ENCODE results near the gene GIMAP7.

GIMAP7 gene

GRCh38 chr7:150538259-150538658, 23.6 kb downstream of the GIMAP7 start:
- H3K9me3 Mint-ChIP-seq, result peaks cover 52% of the 10 kb centered on the region
- no peaks in the 10 kb centered on the region for H3K4me1 Mint-ChIP-seq
- H3K36me3 Mint-ChIP-seq (ENCODE audit: low read depth), result no peaks in the 10 kb centered on the region
- H3K27ac Mint-ChIP-seq, result no peak overlapping the region
- TF ChIP-seq CTCF (IDR thresholded peaks at IDR 0.05; ENCODE audit: unreplicated experiment in 3 of 3), result no peak
- H3K4me3 Mint-ChIP-seq, result no peak overlapping the region
- no peaks in the 10 kb centered on the region for H3K27me3 Mint-ChIP-seq (ENCODE audit: low read depth)

GRCh38 chr7:150553163-150553562, 38.5 kb downstream of the GIMAP7 start:
- Mint-ChIP-seq H3K4me3 (no peak overlapping the region), H3K27ac (no peak overlapping the region), H3K9me3 (peaks cover 40% of the 10 kb centered on the region), H3K36me3 (ENCODE audit: low read depth) (no peaks in the 10 kb centered on the region), H3K4me1 (no peaks in the 10 kb centered on the region), H3K27me3 (ENCODE audit: low read depth) (peaks cover 10% of the 10 kb centered on the region)
- TF ChIP-seq CTCF (IDR thresholded peaks at IDR 0.05; ENCODE audit: unreplicated experiment in 3 of 3), result no peak

- TF ChIP-seq CTCF (IDR thresholded peaks at IDR 0.05; ENCODE audit: unreplicated experiment in 3 of 3), result no peak
- Mint-ChIP-seq H3K4me1 (no peaks in the 10 kb centered on the region), H3K27ac (no peak overlapping the region), H3K36me3 (ENCODE audit: low read depth) (no peaks in the 10 kb centered on the region), H3K4me3 (no peak overlapping the region), H3K9me3 (peaks cover 50% of the 10 kb centered on the region), H3K27me3 (ENCODE audit: low read depth) (peaks cover 5% of the 10 kb centered on the region)
Observed at GRCh38 chr7:150556521-150557138, 42.0 kb downstream of the GIMAP7 start.

- Mint-ChIP-seq H3K36me3 (ENCODE audit: low read depth) (no peaks in the 10 kb centered on the region), H3K4me1 (peaks cover 11% of the 10 kb centered on the region), H3K27me3 (ENCODE audit: low read depth) (no peaks in the 10 kb centered on the region), H3K4me3 (no peak overlapping the region), H3K9me3 (peaks cover 31% of the 10 kb centered on the region), H3K27ac (no peak overlapping the region)
- TF ChIP-seq CTCF (IDR thresholded peaks at IDR 0.05; ENCODE audit: unreplicated experiment in 3 of 3), result no peak
Observed at GRCh38 chr7:150560486-150560885, 45.8 kb downstream of the GIMAP7 start.

- TF ChIP-seq CTCF (IDR thresholded peaks at IDR 0.05; ENCODE audit: unreplicated experiment in 3 of 3), result no peak
- Mint-ChIP-seq H3K4me3 (no peak overlapping the region), H3K27ac (no peak overlapping the region), H3K27me3 (ENCODE audit: low read depth) (no peaks in the 10 kb centered on the region), H3K9me3 (peaks cover 26% of the 10 kb centered on the region), H3K4me1 (peaks cover 11% of the 10 kb centered on the region), H3K36me3 (ENCODE audit: low read depth) (no peaks in the 10 kb centered on the region)
Observed at GRCh38 chr7:150562919-150563318, 48.2 kb downstream of the GIMAP7 start.

GRCh38 chr7:150564006-150564405, 49.3 kb downstream of the GIMAP7 start:
- peak overlapping the region in 2 of 3 experiments; percentile 1 to 22 for H3K27ac Mint-ChIP-seq
- no peak for TF ChIP-seq CTCF (IDR thresholded peaks at IDR 0.05; ENCODE audit: unreplicated experiment in 3 of 3)
- peaks cover 16% of the 10 kb centered on the region for H3K9me3 Mint-ChIP-seq
- H3K27me3 Mint-ChIP-seq (ENCODE audit: low read depth), result no peaks in the 10 kb centered on the region
- no peaks in the 10 kb centered on the region for H3K36me3 Mint-ChIP-seq (ENCODE audit: low read depth)
- peaks cover 11% of the 10 kb centered on the region for H3K4me1 Mint-ChIP-seq
- no peak overlapping the region for H3K4me3 Mint-ChIP-seq
